Gastrocnemius medialis (tissue), 4 donors: ENCODE data around the gene SLC27A1. TPM values are rescaled to one million over a fixed set of nuclear protein-coding genes. Genes with fewer than 3 reads are reported as not detected.

Experiments
- ATAC-seq, 2 donors: fragments of 150-250 bp; one replicate each; pipeline ENCODE4 v1.9.1; 2016
- DNase-seq, 2 donors: peaks; one replicate each; pipeline ENCODE4 v3.0.0-alpha.2; 2019
- H3K27ac ChIP-seq, 4 donors: fragments of 200-600 bp; sonication (generic); 1 replicate in 1 of 4; 2 replicates in 3 of 4; pipeline ENCODE4 v1.5.1; 2016 to 2018; ENCODE audit warnings: mild to moderate bottlenecking in 2 of 4, moderate library complexity in 1 of 4
- H3K27me3 ChIP-seq, 3 donors: fragments of 200-600 bp; sonication (generic) in 2 of 3; 1 replicate in 1 of 3; 2 replicates in 2 of 3; pipeline versions ENCODE4 v1.5.1 to v1.6.0; 2016 to 2019; ENCODE audit warnings: mild to moderate bottlenecking in 1 of 3, moderate library complexity in 1 of 3
- H3K36me3 ChIP-seq, 2 donors: fragments of 200-600 bp; sonication (generic) in 1 of 2; one replicate each; pipeline ENCODE4 v1.5.1; 2017 to 2018
- H3K4me1 ChIP-seq, 2 donors: fragments of 200-600 bp; sonication (generic) in 1 of 2; one replicate each; pipeline ENCODE4 v1.5.1; 2016 to 2017; ENCODE audit warnings: mild to moderate bottlenecking in 2 of 2
- H3K4me3 ChIP-seq, 4 donors: fragments of 200-600 bp; sonication (generic) in 3 of 4; 1 replicate in 1 of 4; 2 replicates in 3 of 4; pipeline ENCODE4 v1.5.1; 2016 to 2019; ENCODE audit warnings: mild to moderate bottlenecking in 2 of 4
- H3K9me3 ChIP-seq, 3 donors: fragments of 200-600 bp; sonication (generic) in 2 of 3; 1 replicate in 1 of 3; 2 replicates in 2 of 3; pipeline ENCODE4 v1.5.1; 2016 to 2019
- POLR2A ChIP-seq, 2 donors: fragments of 450-650 bp; IDR thresholded peaks; one replicate each; pipeline ENCODE4 v1.6.1; 2017; ENCODE audit warnings: antibody characterized with exemption in 2 of 2, mild to moderate bottlenecking in 2 of 2, moderate library complexity in 2 of 2
- in situ Hi-C, 4 donors: fragments of 200-750 bp; cut with MboI; loops; one replicate each; pipeline versions ENCODE4 v1.15.0 to v1.8.0; 2017; ENCODE audit warnings: low sequenced_read_pairs in 4 of 4
- intact Hi-C: fragments of 100-400 bp; cut with DNase I; formaldehyde crosslinking; loops from one replicate; pipeline ENCODE4 v1.15.1; 2023; ENCODE audit warnings: low total_unique reads
- total RNA-seq, 4 donors: library from RNA; depleted of rRNA; stranded (reverse); fragments of >200 nt; gene quantifications; one replicate each; pipeline versions ENCODE4 v1.1.0 to v1.2.3, GENCODE V29; 2016
- TF ChIP-seq, protein P1 (sequence below), 5 experiments: fragments of 450-650 bp in 3 of 5; fragments of 200-600 bp in 2 of 5; sonication (generic) in 2 of 5; IDR thresholded peaks in 4 of 5; conservative IDR thresholded peaks in 1 of 5; 1 replicate in 4 of 5; 2 replicates in 1 of 5; pipeline ENCODE4 v1.5.1; 2016 to 2019; ENCODE audit warnings: antibody characterized with exemption in 5 of 5, mild to moderate bottlenecking in 3 of 5, moderate library complexity in 3 of 5

The SLC27A1 gene
- total RNA-seq, 4 donors from 2014 or later = 20.7 to 53.8 (median 43.7) TPM

DNA sequence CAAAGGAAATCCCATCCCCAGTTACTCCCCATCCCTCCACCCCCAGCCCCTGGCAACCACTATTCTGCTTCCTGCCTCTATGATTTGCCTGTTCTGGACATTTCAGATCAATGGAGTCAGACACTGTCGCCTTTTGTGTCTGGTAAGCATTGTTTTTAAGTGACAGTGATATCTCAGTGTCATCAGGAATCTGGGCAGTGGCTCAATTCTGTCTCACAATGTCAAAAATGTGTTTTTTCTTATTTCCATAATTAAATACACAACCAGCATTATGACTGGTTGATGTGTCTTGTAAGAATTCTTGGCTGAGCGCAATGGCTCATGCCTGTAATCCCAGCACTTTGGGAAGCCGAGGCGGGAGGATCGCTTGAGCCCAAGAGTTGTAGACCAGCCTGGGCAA lies 21.0 kb downstream of the SLC27A1 start:
- DNase-seq (no peak), ATAC-seq (no peak)
- Histone ChIP-seq H3K4me1 (no peaks in the 10 kb centered on the region), H3K4me3 (no peak overlapping the region), H3K36me3 (peaks cover 0 to 19% of the 10 kb centered on the region in 2 donors), H3K9me3 (no peaks in the 10 kb centered on the region), H3K27ac (no peak overlapping the region), H3K27me3 (no peaks in the 10 kb centered on the region)
- in situ Hi-C loops (no loop called here), intact Hi-C loops (no loop called here)
- no peak for TF ChIP-seq POLR2A (IDR thresholded peaks at IDR 0.05)
- TF ChIP-seq, protein P1, sequence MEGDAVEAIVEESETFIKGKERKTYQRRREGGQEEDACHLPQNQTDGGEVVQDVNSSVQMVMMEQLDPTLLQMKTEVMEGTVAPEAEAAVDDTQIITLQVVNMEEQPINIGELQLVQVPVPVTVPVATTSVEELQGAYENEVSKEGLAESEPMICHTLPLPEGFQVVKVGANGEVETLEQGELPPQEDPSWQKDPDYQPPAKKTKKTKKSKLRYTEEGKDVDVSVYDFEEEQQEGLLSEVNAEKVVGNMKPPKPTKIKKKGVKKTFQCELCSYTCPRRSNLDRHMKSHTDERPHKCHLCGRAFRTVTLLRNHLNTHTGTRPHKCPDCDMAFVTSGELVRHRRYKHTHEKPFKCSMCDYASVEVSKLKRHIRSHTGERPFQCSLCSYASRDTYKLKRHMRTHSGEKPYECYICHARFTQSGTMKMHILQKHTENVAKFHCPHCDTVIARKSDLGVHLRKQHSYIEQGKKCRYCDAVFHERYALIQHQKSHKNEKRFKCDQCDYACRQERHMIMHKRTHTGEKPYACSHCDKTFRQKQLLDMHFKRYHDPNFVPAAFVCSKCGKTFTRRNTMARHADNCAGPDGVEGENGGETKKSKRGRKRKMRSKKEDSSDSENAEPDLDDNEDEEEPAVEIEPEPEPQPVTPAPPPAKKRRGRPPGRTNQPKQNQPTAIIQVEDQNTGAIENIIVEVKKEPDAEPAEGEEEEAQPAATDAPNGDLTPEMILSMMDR (IDR thresholded peaks at IDR 0.05 in 4 of 5, conservative IDR thresholded peaks at IDR 0.05 in 1 of 5) = no peak

- Histone ChIP-seq H3K36me3 (peaks cover 0 to 11% of the 10 kb centered on the region in 2 donors), H3K9me3 (no peaks in the 10 kb centered on the region), H3K27me3 (no peaks in the 10 kb centered on the region), H3K4me3 (no peak overlapping the region), H3K27ac (peak overlapping the region in 1 of 4 donors; percentile 54), H3K4me1 (peaks cover 0 to 7% of the 10 kb centered on the region in 2 donors)
- in situ Hi-C loops (no loop called here), intact Hi-C loops (loop anchor here (1.0 kb wide), 1 partner anchor 79 kb away; no protein-coding TSS in a partner anchor)
- DNase-seq = no peak
- TF ChIP-seq POLR2A (IDR thresholded peaks at IDR 0.05) = no peak
- TF ChIP-seq, protein P1 (IDR thresholded peaks at IDR 0.05 in 4 of 5, conservative IDR thresholded peaks at IDR 0.05 in 1 of 5) = no peak
- ATAC-seq = no peak
Observed at GRCh38 chr19:17495639-17496296, 25.4 kb downstream of the SLC27A1 start.

- no peak for TF ChIP-seq POLR2A (IDR thresholded peaks at IDR 0.05)
- TF ChIP-seq, protein P1 (IDR thresholded peaks at IDR 0.05 in 4 of 5, conservative IDR thresholded peaks at IDR 0.05 in 1 of 5) = peak; percentile 77 to 91 (median 89)
- H3K36me3 ChIP-seq = peaks cover 0 to 17% of the 10 kb centered on the region in 2 donors
- H3K9me3 ChIP-seq = no peaks in the 10 kb centered on the region
- no peak overlapping the region for H3K4me3 ChIP-seq
- in situ Hi-C loops = no loop called here
- peak; percentile 64 to 78 for ATAC-seq
- peak overlapping the region in 1 of 4 donors; percentile 54 for H3K27ac ChIP-seq
- H3K27me3 ChIP-seq = no peaks in the 10 kb centered on the region
- intact Hi-C loops = loop anchor here (1.0 kb wide), 1 partner anchor 78 kb away; no protein-coding TSS in a partner anchor
- H3K4me1 ChIP-seq = peaks cover 0 to 7% of the 10 kb centered on the region in 2 donors
- peak in 1 of 2 donors; percentile 61 for DNase-seq
Observed at GRCh38 chr19:17496337-17496997, 26.1 kb downstream of the SLC27A1 start.

DNA sequence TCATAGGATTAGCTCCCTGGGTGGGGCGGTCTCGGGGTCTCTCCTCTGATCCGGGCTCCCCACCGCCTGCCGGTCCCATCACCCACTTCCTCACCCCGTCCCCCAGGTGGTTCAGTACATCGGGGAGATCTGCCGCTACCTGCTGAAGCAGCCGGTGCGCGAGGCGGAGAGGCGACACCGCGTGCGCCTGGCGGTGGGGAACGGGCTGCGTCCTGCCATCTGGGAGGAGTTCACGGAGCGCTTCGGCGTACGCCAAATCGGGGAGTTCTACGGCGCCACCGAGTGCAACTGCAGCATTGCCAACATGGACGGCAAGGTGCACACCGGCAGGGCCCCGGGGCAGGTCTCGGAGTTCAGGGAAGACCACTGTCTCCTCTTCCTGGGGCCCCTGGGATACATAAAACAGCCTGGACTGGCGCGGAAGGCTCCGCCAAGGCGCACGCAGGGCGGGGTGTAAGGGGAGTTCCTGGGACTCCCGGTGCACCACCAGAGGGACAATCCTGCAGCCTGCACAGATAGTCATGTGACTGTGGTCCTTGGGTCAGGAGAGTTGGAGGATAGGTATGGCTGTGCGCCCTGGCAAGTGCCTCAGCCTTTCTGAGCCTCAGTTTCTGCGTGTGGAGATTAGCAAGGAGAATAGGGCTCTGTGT lies 26.9 kb downstream of the SLC27A1 start:
- intact Hi-C loops (no loop called here), in situ Hi-C loops (no loop called here)
- H3K4me1 ChIP-seq = peaks cover 0 to 7% of the 10 kb centered on the region in 2 donors
- H3K36me3 ChIP-seq = peaks cover 0 to 17% of the 10 kb centered on the region in 2 donors
- TF ChIP-seq POLR2A (IDR thresholded peaks at IDR 0.05) = no peak
- TF ChIP-seq, protein P1 (IDR thresholded peaks at IDR 0.05 in 4 of 5, conservative IDR thresholded peaks at IDR 0.05 in 1 of 5) = no peak
- no peak overlapping the region for H3K4me3 ChIP-seq
- peak overlapping the region in 1 of 4 donors; percentile 70 for H3K27ac ChIP-seq
- ATAC-seq (no peak), DNase-seq (no peak)
- no peaks in the 10 kb centered on the region for H3K9me3 ChIP-seq
- no peaks in the 10 kb centered on the region for H3K27me3 ChIP-seq
